Pancreas (tissue), 10 donors: ENCODE measurements around the gene NXPH1. TPM values are rescaled to one million over a fixed set of nuclear protein-coding genes. Genes with fewer than 3 reads are reported as not detected.
A peak's percentile ranks its signal among the peaks of the same experiment; 100 is the strongest.

Experiments used
- ATAC-seq, 4 donors: fragments of 200-7000 bp; cut with Tn5 transposase; one replicate each; pipeline versions ENCODE4 v1.8.0 to v1.9.1; 2020; ENCODE audit warnings: mild to moderate bottlenecking in 4 of 4, moderate library complexity in 4 of 4
- DNase-seq, 6 donors: peaks; one replicate each; pipeline ENCODE4 v3.0.0-alpha.2; 2020
- FAIRE-seq: peaks from 2 replicates; lab custom pipeline; 2012; peaks lifted over from hg19 to GRCh38; lab: Jason Lieb, UNC
- H3K27ac ChIP-seq, 4 donors: fragments of 200-600 bp; sonication (generic); 1 replicate in 3 of 4; 2 replicates in 1 of 4; pipeline versions ENCODE4 v1.5.0 to v1.8.0; 2020
- H3K27me3 ChIP-seq, 4 donors: fragments of 200-600 bp; one replicate each; pipeline ENCODE4 v1.8.0; 2021
- H3K36me3 ChIP-seq, 3 donors: fragments of 200-600 bp; sonication (generic) in 1 of 3; one replicate each; pipeline versions ENCODE4 v1.5.0 to v1.8.0; 2020 to 2021
- H3K4me1 ChIP-seq, 3 donors: fragments of 200-600 bp; one replicate each; pipeline ENCODE4 v1.8.0; 2021
- H3K4me3 ChIP-seq, 4 donors: fragments of 200-600 bp; sonication (generic) in 2 of 4; one replicate each; pipeline versions ENCODE4 v1.5.0 to v1.8.0; 2020 to 2021
- H3K9me3 ChIP-seq, 4 donors: fragments of 200-600 bp; one replicate each; pipeline ENCODE4 v1.8.0; 2021
- CTCF ChIP-seq, 4 donors: fragments of 200-600 bp; sonication (generic) in 3 of 4; IDR thresholded peaks; one replicate each; pipeline versions ENCODE4 v1.5.0 to v1.8.0; 2021; ENCODE audit warnings: antibody characterized with exemption in 4 of 4
- whole genome bisulfite sequencing, 2 donors: extraction: QIAGEN DNeasy Blood & Tissue Kit; methylation state at CpG; one replicate each; pipeline ENCODE4 v1.1.7; 2013; 5-methylcytosine and 5-hydroxymethylcytosine counted together
- intact Hi-C, 3 donors: fragments of 100-400 bp; cut with DNase I; formaldehyde crosslinking; loops; one replicate each; pipeline versions ENCODE4 v1.11.1 to v1.14.2; 2022
- polyA plus RNA-seq, 2 donors: library from polyadenylated mRNA; stranded (reverse); fragments of 200-250 nt; gene quantifications; one replicate each; pipeline ENCODE4 v1.2.3, GENCODE V29; 2013
- total RNA-seq, 6 donors: library from RNA; stranded (reverse); fragmentation: NEBNext Ultra II Directional in 4 of 6; extraction: Animal tissue kit (Norgen Biotek cat#: 25700) in 4 of 6; gene quantifications; one replicate each; pipeline versions ENCODE4 v1.2.1 to v1.2.4, GENCODE V29; 2021 to 2023
- donor health status: healthy with polysubstance abuse.
- donor health status: DM: no; HTN: no; CAD: no; lungs with moderate emphysema.
- donor health status: DM: no; HTN: no; CAD: no.
- donor health status: control.
- donor health status: control.
- donor health status: Bipolar disorder and iron deficiency.
- donor health status: DM: yes; HTN: yes; CAD: no.
- donor health status: DM: no; HTN: no; CAD: no.
- donor health status: DM: no; HTN: no; CAD: no.
- donor health status: DM: yes; HTN: yes; CAD: no.

The NXPH1 gene
- total and polyA plus RNA-seq, 8 donors: not detected

DNA sequence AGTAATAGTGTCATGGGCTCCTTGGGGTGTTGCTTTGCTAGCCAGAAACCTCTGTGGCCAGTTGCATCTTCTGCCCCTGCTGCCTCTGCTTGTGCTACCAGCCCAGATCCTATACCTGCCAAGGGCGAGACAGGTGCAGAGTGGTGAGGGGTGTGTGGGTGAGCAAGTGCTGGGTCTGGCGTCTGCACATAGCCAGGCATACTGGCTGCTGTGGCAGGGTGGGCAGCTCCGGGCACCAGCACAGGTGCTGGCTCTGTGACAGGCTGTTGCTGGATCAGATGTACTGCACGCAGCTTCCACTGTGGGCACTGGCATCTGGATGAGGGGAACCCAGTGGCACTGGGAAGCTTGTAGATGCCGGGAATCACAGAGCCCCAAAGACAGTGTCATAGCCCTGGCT is 148.4 kb downstream of the NXPH1 start:
- Histone ChIP-seq H3K4me3 (no peak overlapping the region), H3K4me1 (no peaks in the 10 kb centered on the region), H3K36me3 (no peaks in the 10 kb centered on the region), H3K27me3 (no peaks in the 10 kb centered on the region), H3K9me3 (no peaks in the 10 kb centered on the region), H3K27ac (no peak overlapping the region)
- ATAC-seq (no peak), DNase-seq (peak in 3 of 6 donors; percentile 16 to 37 (median 37)), FAIRE-seq (no peak)
- no peak for TF ChIP-seq CTCF (IDR thresholded peaks at IDR 0.05)
- 79 to 89% methylated on average over 5 of the region's 5 CpGs for WGBS, 2 donors
- intact Hi-C loops: no loop called here

GRCh38 chr7:8582728-8583127 is 149.3 kb downstream of the NXPH1 start:
- H3K27me3 ChIP-seq: no peaks in the 10 kb centered on the region
- H3K36me3 ChIP-seq: no peaks in the 10 kb centered on the region
- no peak for TF ChIP-seq CTCF (IDR thresholded peaks at IDR 0.05)
- ATAC-seq (no peak), DNase-seq (peak in 3 of 6 donors; percentile 13 to 30 (median 26)), FAIRE-seq (no peak)
- intact Hi-C loops: no loop called here
- H3K27ac ChIP-seq: no peak overlapping the region
- WGBS, 2 donors: 76 to 78% methylated on average over 3 of the region's 3 CpGs
- no peaks in the 10 kb centered on the region for H3K9me3 ChIP-seq
- H3K4me1 ChIP-seq: no peaks in the 10 kb centered on the region
- H3K4me3 ChIP-seq: no peak overlapping the region

- TF ChIP-seq CTCF (IDR thresholded peaks at IDR 0.05): no peak
- Histone ChIP-seq H3K27ac (no peak overlapping the region), H3K9me3 (no peaks in the 10 kb centered on the region), H3K36me3 (no peaks in the 10 kb centered on the region), H3K4me3 (no peak overlapping the region), H3K27me3 (no peaks in the 10 kb centered on the region), H3K4me1 (peaks cover 0 to 1% (median 0%) of the 10 kb centered on the region in 3 donors)
- intact Hi-C loops: no loop called here
- FAIRE-seq (no peak), DNase-seq (no peak), ATAC-seq (no peak)
- 33 to 37% methylated on average over 1 of the region's 1 CpG for whole genome bisulfite sequencing, 2 donors
Observed at GRCh38 chr7:8585591-8585990, 152.2 kb downstream of the NXPH1 start.

GRCh38 chr7:8590225-8590624 is 156.8 kb downstream of the NXPH1 start:
- peak in 3 of 4 donors; percentile 37 to 74 (median 50) for ATAC-seq
- FAIRE-seq: no peak
- intact Hi-C loops: no loop called here

More at GRCh38 chr7:8590225-8590624, 156.8 kb downstream of the NXPH1 start:
- no peak for DNase-seq
- H3K9me3 ChIP-seq: no peaks in the 10 kb centered on the region
- no peak overlapping the region for H3K4me3 ChIP-seq
- TF ChIP-seq CTCF (IDR thresholded peaks at IDR 0.05): no peak
- H3K4me1 ChIP-seq: peaks cover 0 to 22% (median 10%) of the 10 kb centered on the region in 3 donors
- H3K27ac ChIP-seq: no peak overlapping the region
- WGBS, 2 donors: 51 to 62% methylated on average over 4 of the region's 4 CpGs
- H3K27me3 ChIP-seq: no peaks in the 10 kb centered on the region
- H3K36me3 ChIP-seq: no peaks in the 10 kb centered on the region
